B cell (primary cell): Measurements from ENCODE around the gene SAT2. TPM values are rescaled to one million over a fixed set of nuclear protein-coding genes. Genes with fewer than 3 reads are reported as not detected.
A peak's percentile ranks its signal among the peaks of the same experiment; 100 is the strongest.

Experiments used
- ATAC-seq: fragments of 200-7000 bp; cut with Tn5 transposase; one replicate; pipeline ENCODE4 v1.10.0; 2021; ENCODE audit warnings: low read depth, mild to moderate bottlenecking, moderate number of reproducible peaks, moderate library complexity
- CTCF ChIA-PET: fragments of 350-600 bp; sonication (Branson Sonifier 250); formaldehyde crosslinking; loops from one replicate; lab custom pipeline; 2021; ENCODE audit warnings: antibody characterized with exemption, inconsistent platforms; lab: Charles Lee
- POLR2A ChIA-PET: fragments of 350-600 bp; sonication (Branson Sonifier 250); formaldehyde crosslinking; loops from one replicate; lab custom pipeline; 2021; ENCODE audit warnings: antibody characterized with exemption; lab: Charles Lee
- DNase-seq: peaks from one replicate; pipeline ENCODE4 v3.0.0; 2013
- H2AFZ ChIP-seq: 2 replicates; pipeline ENCODE4 v1.6.1; 2012; ENCODE audit warnings: mild to moderate bottlenecking, low read depth, low read length; ENCODE audit not compliant: insufficient read depth, poor library complexity, severe bottlenecking
- H3K27ac ChIP-seq, 2 donors: 1 replicate in 1 of 2; 2 replicates in 1 of 2; pipeline ENCODE4 v1.5.1; 2012 to 2013; ENCODE audit warnings: low read length in 2 of 2, mild to moderate bottlenecking in 2 of 2, moderate library complexity in 1 of 2
- H3K27me3 ChIP-seq, 4 experiments: fragments of 200-600 bp in 1 of 4; sonication (generic) in 1 of 4; replicated peaks in 1 of 4; 1 replicate in 2 of 4; 2 replicates in 2 of 4; pipeline versions ENCODE4 v1.6.1 to v1.7.0; 2013 to 2016; ENCODE audit warnings: low read length in 3 of 4, mild to moderate bottlenecking in 2 of 4, mixed read lengths in 1 of 4, moderate library complexity in 1 of 4; ENCODE audit not compliant: insufficient read depth in 4 of 4, control insufficient read depth in 3 of 4; ENCODE audit errors: control extremely low read depth in 1 of 4
- H3K36me3 ChIP-seq, 2 experiments: replicated peaks in 1 of 2; 1 replicate in 1 of 2; 2 replicates in 1 of 2; pipeline versions ENCODE4 v1.6.1 to v1.7.1; 2013; ENCODE audit warnings: low read length in 1 of 2; ENCODE audit not compliant: insufficient read depth in 2 of 2, control insufficient read depth in 1 of 2; ENCODE audit errors: control extremely low read depth in 1 of 2, extremely low read depth in 1 of 2
- H3K4me1 ChIP-seq, 2 donors: fragments of 200-600 bp in 1 of 2; sonication (generic) in 1 of 2; 1 replicate in 1 of 2; 2 replicates in 1 of 2; pipeline versions ENCODE4 v1.5.1 to v1.6.1; 2013 to 2017; ENCODE audit warnings: low read length in 2 of 2; ENCODE audit not compliant: control insufficient read depth in 2 of 2, insufficient read depth in 2 of 2
- H3K4me2 ChIP-seq: replicated peaks from 2 replicates; pipeline ENCODE3; 2012; ENCODE audit warnings: mild to moderate bottlenecking, low read depth, low read length; ENCODE audit not compliant: poor library complexity, severe bottlenecking
- H3K4me3 ChIP-seq, 5 experiments: fragments of 200-600 bp in 1 of 5; sonication (generic) in 1 of 5; 1 replicate in 3 of 5; 2 replicates in 2 of 5; pipeline versions ENCODE4 v1.5.1 to v1.7.0; 2011 to 2016; ENCODE audit warnings: low read length in 4 of 5, mild to moderate bottlenecking in 4 of 5, low read depth in 2 of 5, control low read depth in 1 of 5, moderate library complexity in 1 of 5; ENCODE audit not compliant: insufficient read depth in 1 of 5; ENCODE audit errors: control extremely low read depth in 1 of 5, extremely low read depth in 1 of 5
- H3K79me2 ChIP-seq: fragments of 200-600 bp; sonication (generic); one replicate; pipeline ENCODE4 v1.6.0; 2016; ENCODE audit warnings: low read length; ENCODE audit not compliant: control insufficient read depth, insufficient read depth
- H3K9ac ChIP-seq: fragments of 200-600 bp; sonication (generic); 2 replicates; pipeline ENCODE4 v1.6.1; 2017; ENCODE audit warnings: mild to moderate bottlenecking, low read length, moderate library complexity
- H3K9me3 ChIP-seq, 3 donors: one replicate each; pipeline versions ENCODE4 v1.6.1 to v1.7.1; 2013; ENCODE audit warnings: low read length in 2 of 3; ENCODE audit not compliant: control insufficient read depth in 2 of 3, insufficient read depth in 1 of 3; ENCODE audit errors: control extremely low read depth in 1 of 3
- H4K20me1 ChIP-seq: 2 replicates; pipeline ENCODE4 v1.6.0; 2012; ENCODE audit warnings: mild to moderate bottlenecking, low read length; ENCODE audit not compliant: insufficient read depth, control insufficient read depth, poor library complexity, severe bottlenecking
- H3K27ac Mint-ChIP-seq: one replicate; pipeline ENCODE4 v1.8.0; 2021; ENCODE audit warnings: mixed read lengths
- H3K27me3 Mint-ChIP-seq: one replicate; pipeline ENCODE4 v1.8.0; 2021; ENCODE audit warnings: mixed read lengths
- H3K4me1 Mint-ChIP-seq: one replicate; pipeline ENCODE4 v1.8.0; 2021; ENCODE audit warnings: mixed read lengths
- H3K4me3 Mint-ChIP-seq: one replicate; pipeline ENCODE4 v1.8.0; 2021; ENCODE audit warnings: mixed read lengths
- H3K9me3 Mint-ChIP-seq: one replicate; pipeline ENCODE4 v1.8.0; 2022; ENCODE audit warnings: mixed read lengths; ENCODE audit not compliant: insufficient read depth
- CTCF ChIP-seq: fragments of 200-600 bp; IDR thresholded peaks from one replicate; pipeline ENCODE4 v1.8.0; 2022; ENCODE audit warnings: antibody characterized with exemption, mild to moderate bottlenecking
- EZH2 ChIP-seq: IDR thresholded peaks from 2 replicates; pipeline ENCODE4 v1.6.1; 2012; ENCODE audit warnings: borderline replicate concordance, low read depth, mild to moderate bottlenecking, moderate library complexity, low read length; ENCODE audit not compliant: insufficient read depth, poor library complexity, severe bottlenecking
- WGBS: methylation state at CpG from one replicate; pipeline ENCODE4 v1.1.5; 2013; ENCODE audit warnings: missing lambda C conversion rate; ENCODE audit not compliant: insufficient coverage; 5-methylcytosine and 5-hydroxymethylcytosine counted together
- intact Hi-C: fragments of 100-400 bp; cut with micrococcal nuclease; formaldehyde crosslinking; loops from one replicate; pipeline ENCODE4 v1.10.0; 2022
- polyA plus RNA-seq: library from polyadenylated mRNA; depleted of rRNA; stranded (reverse); fragments of >200 nt; gene quantifications from 2 replicates; pipeline ENCODE4 v1.2.3, GENCODE V29; 2012
- total RNA-seq, 2 donors: library from RNA; stranded (reverse); fragments of 120-200 nt in 1 of 2; gene quantifications; 1 replicate in 1 of 2; 2 replicates in 1 of 2; pipeline versions ENCODE4 v1.2.3 to v1.2.4, GENCODE V29; 2013 to 2022

SAT2 gene
- total and polyA plus RNA-seq, 2 donors (not counting 1 experiment from before 2014, with no cell fraction given) = 33.8 to 68.8 TPM

GRCh38 chr17:7614425-7615264 lies 13.0 kb downstream of the SAT2 start, which contains the start of gene FXR2:
FXR2 (minus strand) TSS chr17:7614897; CDS start chr17:7614532, 365 bp downstream.
- H3K4me1 Mint-ChIP-seq = peaks cover 22% of the 10 kb centered on the region
- peak within 1 kb of the TSS; percentile 67 to 85 for H3K27ac ChIP-seq
- no peaks in the 10 kb centered on the region for H3K9me3 Mint-ChIP-seq
- intact Hi-C loops = loop anchor here (1.0 to 10.0 kb wide), 7 partner anchors 13 to 307 kb away; partner anchors contain the start of genes ATP1B2, EIF5A, SAT2 and TP53
- peak; percentile 64 for TF ChIP-seq CTCF
- TF ChIP-seq EZH2 = no peak
- H3K4me2 ChIP-seq = peak within 1 kb of the TSS; percentile 82
- H3K27ac Mint-ChIP-seq = peak within 1 kb of the TSS; percentile 93
- H3K27me3 ChIP-seq = no peaks in the 10 kb centered on the region
- POLR2A ChIA-PET = interaction anchor here (0.6 to 2.9 kb wide), 11 partner anchors 13 to 236 kb away, joined by 3 to 35 read pairs (median 3); partner anchors contain the start of genes CD68, MPDU1, POLR2A and SAT2
- peak within 1 kb of the TSS; percentile 88 for H3K4me3 Mint-ChIP-seq
- DNase-seq = peak; percentile 100
- no peaks in the 10 kb centered on the region for H3K9me3 ChIP-seq
- H3K9ac ChIP-seq = peak within 1 kb of the TSS; percentile 84
- peaks cover 25% of the 10 kb centered on the region for H4K20me1 ChIP-seq
- H3K79me2 ChIP-seq = peaks cover 45% of the 10 kb centered on the region
- WGBS = under 1% methylated on average over 93 of the region's 93 CpGs
- CTCF ChIA-PET = interaction anchor here (0.6 to 2.5 kb wide), 17 partner anchors 9 to 100 kb away, joined by 3 to 14 read pairs (median 4); partner anchors contain the start of genes ATP1B2, SAT2, SOX15 and TP53
- H2AFZ ChIP-seq = peak within 1 kb of the TSS; percentile 75
- H3K4me3 ChIP-seq = peak within 1 kb of the TSS; percentile 73 to 82 (median 76)
- peaks cover 12 to 26% of the 10 kb centered on the region in 2 donors for H3K4me1 ChIP-seq
- no peaks in the 10 kb centered on the region for H3K27me3 Mint-ChIP-seq
- ATAC-seq = peak; percentile 89
- peaks cover 1 to 12% of the 10 kb centered on the region in 2 experiments for H3K36me3 ChIP-seq
